Stimulated activated naive CD4-positive, alpha-beta T cell (primary cell): ENCODE results near the gene ZFAND3.

Experiments used
- DNase-seq, 6 experiments: peaks; one replicate each; lab custom pipeline; 2025; lab: John Stamatoyannopoulos, UW

Gene ZFAND3

GRCh38 chr6:37827603-37828265 lies 8.2 kb downstream of the ZFAND3 start:
- DNase-seq = no peak

DNA sequence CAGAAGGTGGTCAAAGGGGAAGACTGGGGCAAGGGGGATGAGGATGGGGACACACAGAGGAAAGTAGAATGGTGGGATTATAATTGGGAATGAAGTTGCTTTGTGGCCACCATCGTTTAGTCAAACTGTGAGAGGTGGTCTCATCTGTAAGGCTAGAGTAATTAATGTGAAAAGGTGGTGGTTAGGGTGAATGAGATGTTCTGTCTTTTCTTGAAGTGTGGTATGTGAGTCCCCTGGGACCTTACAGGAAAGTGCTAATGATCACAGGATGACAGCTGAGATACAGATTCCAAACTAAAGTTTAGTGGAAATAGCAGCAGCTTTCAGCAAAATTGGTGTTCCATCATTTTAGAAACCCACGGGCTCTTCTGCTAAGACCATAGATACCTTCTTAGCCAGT lies 10.7 kb downstream of the ZFAND3 start:
- no peak for DNase-seq

DNA sequence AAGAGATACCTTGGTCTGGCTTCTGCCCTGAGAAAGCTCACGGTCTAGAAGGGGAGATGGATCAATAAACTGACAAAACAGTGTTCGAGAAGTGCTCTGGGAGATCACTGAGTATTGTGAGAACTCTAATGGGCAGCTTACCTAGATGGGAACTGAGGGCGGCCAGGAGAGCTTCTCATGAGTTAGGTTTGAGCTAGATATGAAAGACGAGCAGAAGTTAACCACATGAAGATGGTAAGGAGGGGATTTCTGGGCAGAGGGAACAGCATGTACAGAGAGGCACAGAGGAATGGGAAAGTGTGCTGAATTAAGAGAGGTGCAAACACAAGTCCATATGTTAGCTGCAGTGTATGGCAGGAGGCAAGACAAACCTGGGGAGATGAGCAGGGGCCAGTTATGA lies 11.9 kb downstream of the ZFAND3 start:
- DNase-seq = no peak

GRCh38 chr6:37835923-37836322 lies 16.4 kb downstream of the ZFAND3 start:
- no peak for DNase-seq

GRCh38 chr6:37838219-37838921 lies 18.8 kb downstream of the ZFAND3 start:
- no peak for DNase-seq

GRCh38 chr6:37840143-37840939 lies 20.8 kb downstream of the ZFAND3 start:
- DNase-seq = no peak

DNA sequence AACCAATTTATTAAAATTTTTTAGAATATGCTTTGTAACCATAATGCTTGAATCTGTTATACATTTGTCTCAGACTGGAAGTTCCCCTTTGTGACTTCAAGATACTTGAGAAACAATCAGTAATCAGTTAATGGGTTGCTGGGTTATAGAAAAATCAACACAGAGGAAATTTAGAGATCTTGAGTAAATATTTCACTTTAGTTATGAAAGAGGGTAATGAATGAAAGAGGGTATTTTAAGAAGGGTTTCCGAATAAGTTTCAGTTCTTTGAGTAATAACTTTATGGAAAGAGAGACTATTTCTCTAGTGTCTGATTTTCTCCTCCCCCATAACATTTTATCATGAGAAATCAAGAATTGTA lies 21.4 kb downstream of the ZFAND3 start:
- DNase-seq = no peak

GRCh38 chr6:37845026-37845911 lies 25.7 kb downstream of the ZFAND3 start:
- DNase-seq = no peak

DNA sequence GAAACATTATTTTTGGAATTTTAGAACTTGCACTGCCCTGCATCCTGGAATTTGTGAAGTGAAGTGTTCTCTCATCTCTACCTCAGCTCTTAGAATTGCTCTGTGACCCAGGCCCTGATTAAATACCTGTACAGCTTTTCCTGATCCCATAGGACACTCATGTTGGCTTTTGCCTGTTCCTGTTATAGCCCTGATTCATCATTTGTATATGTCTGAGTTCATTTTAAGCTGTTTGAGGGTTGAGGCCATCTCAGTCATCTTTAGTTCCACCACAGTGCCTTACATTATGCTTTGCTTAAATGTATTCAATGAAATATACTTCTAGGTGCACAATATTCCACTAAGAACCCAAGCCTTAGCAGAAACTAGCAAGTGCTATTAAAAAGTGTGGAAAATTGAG lies 26.4 kb downstream of the ZFAND3 start:
- no peak for DNase-seq

GRCh38 chr6:37847704-37848103 lies 28.2 kb downstream of the ZFAND3 start:
- DNase-seq = no peak

GRCh38 chr6:37848371-37848770 lies 28.8 kb downstream of the ZFAND3 start:
- no peak for DNase-seq

DNA sequence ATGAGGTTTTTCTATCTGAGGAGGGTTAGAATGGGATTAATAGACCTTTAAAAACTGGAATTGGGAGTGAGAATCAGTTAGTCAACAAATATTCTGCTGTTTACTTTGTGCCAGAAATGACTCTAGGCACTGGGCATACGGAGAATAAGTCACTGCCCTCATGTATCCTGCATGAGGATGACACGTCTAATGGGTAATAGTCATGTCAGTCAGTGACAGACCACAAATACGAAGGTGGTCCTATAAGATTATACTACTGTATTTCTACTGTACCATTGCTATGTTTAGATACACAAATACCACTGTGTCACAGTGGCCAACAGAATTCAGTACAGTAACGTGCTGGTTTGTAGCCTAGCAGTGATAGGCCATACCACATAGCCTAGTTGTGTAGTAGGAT lies 30.7 kb downstream of the ZFAND3 start:
- DNase-seq = no peak

DNA sequence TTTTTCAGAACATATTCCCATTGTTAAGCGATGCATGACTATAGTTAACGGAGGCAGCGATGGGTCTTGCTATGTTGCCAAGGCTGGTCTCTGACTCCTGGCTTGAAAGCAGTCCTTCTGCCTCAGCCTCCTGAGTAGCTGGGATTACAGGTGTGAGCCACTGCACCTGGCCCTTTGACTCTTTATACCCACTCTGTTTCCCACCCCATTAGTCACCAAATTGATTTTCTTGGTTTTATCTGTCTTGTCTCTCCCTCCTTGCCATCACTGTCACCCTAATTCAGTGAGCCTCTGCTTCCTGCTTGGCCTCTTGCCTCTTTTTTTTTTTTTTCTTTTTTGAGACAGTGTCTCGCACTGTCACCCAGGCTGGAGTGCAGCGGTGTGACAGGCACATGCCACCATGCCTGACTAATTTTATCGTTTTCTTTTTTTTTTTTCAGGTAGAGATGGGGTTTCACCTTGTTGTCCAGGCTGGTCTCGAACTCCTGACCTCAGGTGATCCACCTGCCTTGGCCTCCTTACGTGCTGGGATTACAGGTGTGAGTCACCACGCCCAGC lies 31.3 kb downstream of the ZFAND3 start:
- DNase-seq = no peak

DNA sequence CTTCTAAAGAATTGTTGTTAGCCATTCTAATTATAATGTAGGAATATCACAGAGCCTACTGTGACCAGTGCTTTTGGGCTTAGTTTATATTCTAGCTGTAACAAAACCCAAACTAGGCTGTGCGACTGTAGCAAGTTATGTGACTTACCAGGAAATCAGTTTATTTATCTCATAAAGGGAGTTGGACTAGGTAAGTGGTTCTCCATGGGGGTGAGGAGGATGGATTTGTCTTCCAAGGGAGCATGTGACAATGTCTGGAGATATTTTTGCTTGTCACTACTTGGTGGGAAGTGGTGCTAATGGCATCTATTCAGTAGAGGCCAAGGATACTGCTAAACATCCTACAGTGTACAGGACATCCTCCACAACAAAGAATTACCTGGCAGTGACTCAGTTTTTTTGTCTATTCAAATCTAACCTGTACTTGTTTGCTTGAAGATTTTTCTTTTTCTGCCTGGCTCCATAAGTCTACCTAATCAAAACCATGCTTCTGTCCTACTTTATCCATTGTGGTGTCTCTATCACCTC lies 32.5 kb downstream of the ZFAND3 start:
- no peak for DNase-seq

- no peak for DNase-seq
Measured at GRCh38 chr6:37856285-37856684, 36.8 kb downstream of the ZFAND3 start.

GRCh38 chr6:37858363-37858762 lies 38.8 kb downstream of the ZFAND3 start:
- no peak for DNase-seq

- peak in 1 of 6 experiments; percentile 11 for DNase-seq
Measured at GRCh38 chr6:37860226-37860839, 40.8 kb downstream of the ZFAND3 start.

DNA sequence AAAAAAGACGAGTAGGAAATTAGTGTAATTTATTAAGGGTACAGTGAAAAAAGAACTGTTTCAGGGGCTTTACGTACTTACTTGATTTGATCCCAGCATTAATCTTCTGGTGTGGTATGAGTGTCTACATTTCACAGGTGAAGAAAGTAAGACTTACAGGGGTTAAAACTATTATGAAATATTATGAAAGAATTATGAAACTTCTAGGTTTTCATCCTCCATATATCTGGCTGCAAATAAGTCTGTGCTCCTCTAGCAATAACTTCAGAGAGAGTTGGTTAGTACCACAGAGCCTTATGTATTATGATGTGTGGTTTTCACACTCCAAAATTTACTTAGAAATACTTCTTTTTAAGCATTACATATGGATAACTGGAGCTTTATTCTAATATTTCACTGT lies 41.9 kb downstream of the ZFAND3 start:
- DNase-seq = no peak

GRCh38 chr6:37862430-37862829 lies 42.9 kb downstream of the ZFAND3 start:
- DNase-seq = no peak

DNA sequence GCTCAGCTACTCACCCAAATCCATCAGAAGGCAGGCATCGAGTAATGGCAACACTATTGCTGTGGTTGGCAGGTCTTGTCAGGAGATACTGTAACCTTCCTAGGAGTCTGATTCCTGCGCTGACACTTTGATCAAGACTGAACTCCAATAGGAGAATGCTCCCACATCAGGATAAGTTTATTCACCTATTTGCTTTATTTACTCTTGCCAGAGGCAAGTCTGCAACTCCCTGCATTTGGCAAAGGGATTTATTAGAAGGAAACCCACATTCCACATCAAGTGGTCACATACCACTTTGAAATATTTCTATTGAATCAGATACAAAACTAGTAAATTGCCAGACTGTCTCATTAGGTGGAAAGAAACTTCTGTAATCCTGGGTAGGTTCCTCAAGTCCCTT lies 43.5 kb downstream of the ZFAND3 start:
- no peak for DNase-seq

- no peak for DNase-seq
Measured at GRCh38 chr6:37864250-37864649, 44.7 kb downstream of the ZFAND3 start.
